Jurkat, Clone E6-1 (cell line): Measurements from ENCODE around the gene CIAO3.

ENCODE experiments used
- DNase-seq: peaks from one replicate; pipeline ENCODE4 v3.0.0-alpha.2; 2011; ENCODE audit warnings: low read depth, low spot score
- H3K4me3 ChIP-seq: 2 replicates; pipeline ENCODE4 v1.5.1; 2011; ENCODE audit warnings: mild to moderate bottlenecking, low read length, control low read depth, moderate library complexity

CIAO3 gene

GRCh38 chr16:741986-742629, 1.3 kb upstream of the CIAO3 start:
- no peak overlapping the region for H3K4me3 ChIP-seq
- DNase-seq: no peak

- no peak for DNase-seq
- peak overlapping the region; percentile 77 for H3K4me3 ChIP-seq
Observed at GRCh38 chr16:740459-740763, 386 bp downstream of the CIAO3 start.

- DNase-seq: no peak
- peak overlapping the region; percentile 77 for H3K4me3 ChIP-seq
Observed at GRCh38 chr16:739560-740458, 988 bp downstream of the CIAO3 start.

GRCh38 chr16:736936-737481, 3.8 kb downstream of the CIAO3 start:
- no peak for DNase-seq
- peak overlapping the region; percentile 57 for H3K4me3 ChIP-seq

- DNase-seq: no peak
- H3K4me3 ChIP-seq: no peak overlapping the region
Observed at GRCh38 chr16:735982-736453, 4.8 kb downstream of the CIAO3 start.

GRCh38 chr16:734981-735881, 5.6 kb downstream of the CIAO3 start:
- no peak for DNase-seq
- H3K4me3 ChIP-seq: no peak overlapping the region

GRCh38 chr16:734208-734980, 6.4 kb downstream of the CIAO3 start:
- H3K4me3 ChIP-seq: no peak overlapping the region
- no peak for DNase-seq

GRCh38 chr16:733382-734207, 7.2 kb downstream of the CIAO3 start:
- DNase-seq: no peak
- H3K4me3 ChIP-seq: no peak overlapping the region

GRCh38 chr16:732936-733335, 7.9 kb downstream of the CIAO3 start:
- H3K4me3 ChIP-seq: no peak overlapping the region
- DNase-seq: no peak

GRCh38 chr16:732332-732731, 8.5 kb downstream of the CIAO3 start:
- H3K4me3 ChIP-seq: no peak overlapping the region
- no peak for DNase-seq

- no peak for DNase-seq
- H3K4me3 ChIP-seq: no peak overlapping the region
Observed at GRCh38 chr16:730666-731509, 9.9 kb downstream of the CIAO3 start.

- DNase-seq: no peak
- no peak overlapping the region for H3K4me3 ChIP-seq
Observed at GRCh38 chr16:729768-730665, 10.8 kb downstream of the CIAO3 start.

- DNase-seq: no peak
- no peak overlapping the region for H3K4me3 ChIP-seq
Observed at GRCh38 chr16:728890-729744, 11.7 kb downstream of the CIAO3 start.

GRCh38 chr16:728131-728889, 12.5 kb downstream of the CIAO3 start:
- DNase-seq: peak; percentile 42
- peak overlapping the region; percentile 64 for H3K4me3 ChIP-seq
